Lower leg skin (tissue), 3 donors: Measurements from ENCODE around the gene TMLHE.
"Not testable (repeated sequence)": the region's sequence is repeated elsewhere in the genome, so short reads cannot be mapped to it uniquely, and the experiment has no call there.

Experiments used
- POLR2A ChIP-seq, 2 donors: fragments of 450-650 bp; IDR thresholded peaks; one replicate each; pipeline ENCODE4 v1.6.1; 2016 to 2017; ENCODE audit warnings: antibody characterized with exemption in 2 of 2, mild to moderate bottlenecking in 1 of 2, moderate library complexity in 1 of 2
- TF ChIP-seq, protein P1 (sequence below), 3 donors: fragments of 450-650 bp; IDR thresholded peaks; one replicate each; pipeline ENCODE4 v1.5.1; 2016; ENCODE audit warnings: antibody characterized with exemption in 3 of 3, mild to moderate bottlenecking in 3 of 3, moderate library complexity in 2 of 3

DNA sequence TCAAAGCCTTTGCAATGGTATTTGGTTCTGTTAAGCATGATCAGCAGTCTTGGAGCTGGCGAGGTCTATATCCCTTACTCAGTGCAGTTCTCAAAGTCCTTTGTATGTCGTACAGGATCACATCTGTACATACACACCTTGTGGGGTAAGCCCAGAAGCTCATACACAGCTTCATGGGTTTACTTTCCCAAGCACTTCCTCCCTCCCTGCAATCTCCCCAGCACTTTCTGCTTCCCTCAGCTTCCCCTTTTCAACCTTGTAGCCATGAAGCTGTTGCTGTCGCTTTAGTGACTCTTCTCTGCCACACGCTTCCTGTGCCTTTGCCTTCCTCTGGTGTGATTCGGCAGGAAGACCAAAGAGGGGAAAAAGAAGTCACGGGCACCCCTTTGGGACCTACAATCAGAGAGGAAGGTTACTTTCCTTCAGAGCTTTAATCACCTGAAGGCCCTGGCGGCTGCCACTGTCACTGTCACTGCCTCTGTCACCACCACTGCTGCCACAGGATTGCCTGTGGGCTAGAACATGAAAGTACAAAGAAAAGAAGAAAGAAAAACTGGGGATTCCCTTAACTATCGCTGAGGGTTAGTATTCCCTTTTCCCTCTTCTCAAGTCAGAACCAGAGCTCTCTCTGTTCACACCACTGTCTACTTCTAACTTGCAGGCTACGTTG lies 146.3 kb downstream of the TMLHE start:
- TF ChIP-seq, protein P1, sequence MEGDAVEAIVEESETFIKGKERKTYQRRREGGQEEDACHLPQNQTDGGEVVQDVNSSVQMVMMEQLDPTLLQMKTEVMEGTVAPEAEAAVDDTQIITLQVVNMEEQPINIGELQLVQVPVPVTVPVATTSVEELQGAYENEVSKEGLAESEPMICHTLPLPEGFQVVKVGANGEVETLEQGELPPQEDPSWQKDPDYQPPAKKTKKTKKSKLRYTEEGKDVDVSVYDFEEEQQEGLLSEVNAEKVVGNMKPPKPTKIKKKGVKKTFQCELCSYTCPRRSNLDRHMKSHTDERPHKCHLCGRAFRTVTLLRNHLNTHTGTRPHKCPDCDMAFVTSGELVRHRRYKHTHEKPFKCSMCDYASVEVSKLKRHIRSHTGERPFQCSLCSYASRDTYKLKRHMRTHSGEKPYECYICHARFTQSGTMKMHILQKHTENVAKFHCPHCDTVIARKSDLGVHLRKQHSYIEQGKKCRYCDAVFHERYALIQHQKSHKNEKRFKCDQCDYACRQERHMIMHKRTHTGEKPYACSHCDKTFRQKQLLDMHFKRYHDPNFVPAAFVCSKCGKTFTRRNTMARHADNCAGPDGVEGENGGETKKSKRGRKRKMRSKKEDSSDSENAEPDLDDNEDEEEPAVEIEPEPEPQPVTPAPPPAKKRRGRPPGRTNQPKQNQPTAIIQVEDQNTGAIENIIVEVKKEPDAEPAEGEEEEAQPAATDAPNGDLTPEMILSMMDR (IDR thresholded peaks at IDR 0.05) = not testable (repeated sequence)
- not testable (repeated sequence) for TF ChIP-seq POLR2A (IDR thresholded peaks at IDR 0.05)
